ENCODE data around the gene FLNA.

FLNA gene

GRCh38 chrX:154373340-154374306 lies 811 bp downstream of the FLNA start:
- DNase-seq, result peak; percentile 70

DNA sequence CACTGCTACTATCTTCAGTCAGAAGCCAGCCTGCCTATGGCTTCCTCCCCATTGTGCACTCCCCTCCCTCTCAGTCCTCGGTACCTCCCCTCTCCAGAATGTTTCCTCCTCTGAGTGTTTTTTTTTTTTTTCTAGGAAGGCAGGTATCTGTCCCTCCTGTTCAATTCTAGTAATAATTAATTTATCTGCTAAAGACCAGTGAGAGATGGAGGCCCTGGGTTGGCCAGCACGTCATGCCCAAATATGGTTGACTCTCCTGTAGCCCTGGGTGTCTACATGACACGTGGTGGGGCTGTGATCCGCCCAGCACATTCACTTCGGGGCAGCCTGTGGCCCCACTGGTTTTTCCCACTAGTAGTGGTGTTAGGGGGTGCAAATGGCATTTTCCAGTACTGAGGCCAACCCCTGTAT lies 1.8 kb downstream of the FLNA start:
- no peak for DNase-seq

- no peak for DNase-seq
Observed at GRCh38 chrX:154371789-154372300, 2.6 kb downstream of the FLNA start.

- DNase-seq, result peak; percentile 78
Observed at GRCh38 chrX:154371017-154371788, 3.2 kb downstream of the FLNA start.

GRCh38 chrX:154370300-154371016 lies 4.0 kb downstream of the FLNA start:
- DNase-seq, result no peak

GRCh38 chrX:154369449-154370299 lies 4.8 kb downstream of the FLNA start:
- peak; percentile 50 for DNase-seq

DNA sequence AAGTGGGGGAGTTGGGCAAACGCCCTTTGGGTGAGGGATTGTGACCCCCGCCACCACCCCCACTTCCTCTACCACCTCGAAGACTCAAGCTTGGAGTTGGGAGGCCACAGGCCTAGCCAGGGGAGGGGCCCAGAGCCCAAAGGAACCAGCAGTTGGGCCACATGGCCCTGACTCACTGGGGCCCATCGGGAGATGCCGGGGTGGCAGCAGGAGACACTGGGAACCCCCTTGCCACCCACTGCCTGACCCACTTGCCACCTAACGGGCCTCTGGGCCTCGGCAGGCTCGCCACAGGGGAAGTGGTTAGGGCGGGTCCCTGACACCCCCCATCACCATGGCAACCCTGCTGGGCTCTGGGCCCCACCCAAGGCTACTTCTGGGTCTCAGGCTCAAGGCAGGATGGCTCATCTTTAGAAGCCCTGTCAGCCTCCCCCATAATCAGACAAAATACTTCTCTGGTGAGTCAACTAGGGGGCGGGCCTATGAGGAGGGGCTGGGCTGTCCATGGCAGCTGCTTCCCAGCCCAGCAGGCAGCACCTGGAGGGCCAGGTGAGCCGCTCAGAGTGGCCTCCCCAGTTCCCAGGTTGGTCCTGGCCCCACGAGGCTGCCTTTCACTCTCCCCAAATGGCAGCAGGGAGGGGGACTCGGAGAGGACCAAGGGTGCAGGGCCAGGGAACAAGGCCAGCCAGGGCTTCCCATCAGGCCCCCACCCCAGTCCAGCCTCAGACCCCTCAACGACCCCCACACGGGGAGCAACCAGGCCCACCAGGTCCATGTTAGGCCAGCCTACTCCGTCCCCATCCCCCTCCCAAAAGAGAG lies 5.6 kb downstream of the FLNA start:
- peak; percentile 18 for DNase-seq

DNA sequence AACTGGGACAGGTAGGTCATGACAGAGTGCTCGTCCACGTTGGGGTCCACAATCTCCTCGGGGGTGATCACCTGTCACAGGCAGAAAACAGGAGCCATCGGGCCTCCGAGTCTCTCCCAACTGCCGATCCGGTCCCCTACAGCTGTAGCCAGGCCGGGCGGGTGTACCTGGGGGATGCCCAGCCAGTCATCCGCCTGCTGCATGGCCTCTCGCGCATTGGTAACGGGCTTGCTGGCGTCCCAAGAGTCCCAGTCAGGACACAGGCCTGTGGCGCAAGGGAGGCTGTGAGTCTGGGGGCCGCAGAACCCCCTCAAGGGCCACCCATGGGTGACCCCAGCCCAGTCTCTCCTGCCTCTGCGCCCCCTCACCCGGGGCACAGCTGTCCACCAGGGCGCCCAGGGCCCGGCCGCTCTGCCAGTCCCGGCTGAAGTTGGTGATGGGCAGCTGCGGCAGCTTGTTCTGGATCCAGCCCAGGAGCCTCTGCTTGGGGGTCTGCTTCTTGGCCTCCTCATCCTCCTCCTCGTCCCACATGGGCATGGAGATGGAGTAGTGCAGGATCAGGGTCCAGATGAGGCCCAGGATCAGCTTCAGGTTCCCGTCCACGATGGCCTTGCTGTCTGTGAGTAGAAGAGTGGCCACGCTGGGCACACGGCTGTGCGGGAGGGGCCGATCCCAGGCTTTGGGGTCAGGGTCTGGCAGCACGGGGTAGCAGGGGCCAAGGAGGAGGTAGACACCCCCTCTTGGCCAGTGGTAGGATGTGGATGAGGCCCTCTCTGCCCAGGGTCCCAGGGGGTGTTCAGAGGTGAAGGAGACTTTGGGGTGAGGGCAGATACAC lies 6.7 kb downstream of the FLNA start:
- no peak for DNase-seq

DNA sequence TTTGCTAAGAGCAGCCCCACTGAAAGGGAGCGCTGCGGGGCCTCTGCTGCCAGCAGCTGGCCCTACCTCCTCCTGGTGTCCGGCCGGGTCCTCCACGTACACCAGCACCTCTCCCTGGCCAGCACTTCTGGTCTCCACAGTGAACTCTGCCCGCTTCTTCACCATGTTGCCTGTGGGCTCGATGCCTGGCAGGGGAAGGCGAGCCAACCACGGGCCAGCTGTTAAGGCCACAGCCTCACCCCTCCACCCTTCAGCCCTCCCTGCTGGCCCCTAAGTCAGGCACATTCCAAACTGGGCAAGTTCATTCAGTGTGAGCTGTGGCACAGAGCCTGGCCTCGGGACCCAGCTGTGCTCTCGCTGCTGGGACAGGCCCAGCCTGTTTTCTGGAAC lies 7.8 kb downstream of the FLNA start:
- no peak for DNase-seq

DNA sequence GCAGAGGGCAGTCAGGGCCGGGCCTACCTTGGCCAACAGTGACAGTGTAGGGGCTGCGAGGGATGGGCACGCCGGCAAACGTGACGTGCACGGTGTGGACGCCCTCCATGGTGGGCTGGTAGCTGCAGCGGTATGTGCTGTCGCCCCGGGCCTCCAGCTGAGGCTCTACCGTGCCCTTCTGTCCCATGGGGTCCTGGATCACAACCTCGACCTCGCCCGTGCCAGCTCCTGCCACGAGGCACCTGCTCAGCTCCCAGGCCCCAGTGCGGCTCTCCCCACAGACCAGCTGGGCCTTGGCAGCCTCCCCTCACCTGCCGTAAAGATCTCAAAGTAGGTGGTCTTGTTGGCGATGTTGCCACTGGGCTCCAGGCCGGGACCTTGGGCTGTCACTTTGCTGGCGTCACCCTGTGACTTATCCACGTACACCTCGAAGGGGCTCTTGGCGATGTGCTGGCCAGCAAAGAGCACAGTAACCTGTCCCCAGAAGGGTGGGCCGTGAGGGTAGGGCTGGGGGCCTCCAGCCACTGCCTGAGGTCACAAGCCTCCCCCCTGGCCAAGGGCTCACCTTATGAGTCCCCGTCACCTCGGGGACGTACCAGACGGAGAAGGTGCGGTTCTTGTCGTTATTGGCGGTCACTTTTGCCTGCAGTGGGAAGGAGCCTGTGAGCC lies 8.3 kb downstream of the FLNA start:
- DNase-seq, result no peak

DNA sequence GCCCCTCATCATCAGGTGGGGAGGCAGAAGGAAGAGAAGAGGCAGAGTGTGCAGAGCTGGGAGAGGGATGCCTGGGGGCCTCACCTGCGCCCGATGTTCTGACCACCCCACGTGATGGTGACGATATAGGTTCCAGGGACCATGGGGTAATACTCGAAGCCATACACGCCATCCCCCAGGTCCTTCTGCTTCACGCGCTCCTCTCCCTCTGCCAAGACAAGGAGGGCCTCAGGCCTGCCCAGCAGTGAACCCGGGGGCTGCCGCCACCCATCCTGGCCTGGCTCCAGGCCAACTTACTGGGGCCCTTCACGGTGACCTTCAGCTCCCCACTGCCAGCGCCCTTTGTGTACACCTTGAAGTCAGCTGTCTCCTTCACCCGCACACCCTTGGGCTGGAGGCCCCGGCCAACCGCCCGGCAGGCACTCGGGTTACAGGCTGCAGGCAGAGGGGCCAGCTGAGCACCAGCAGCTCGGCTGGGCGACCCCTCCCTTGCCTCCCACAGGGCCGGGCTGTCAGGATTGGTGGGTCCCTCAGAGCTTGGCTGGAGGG lies 9.3 kb downstream of the FLNA start:
- no peak for DNase-seq

DNA sequence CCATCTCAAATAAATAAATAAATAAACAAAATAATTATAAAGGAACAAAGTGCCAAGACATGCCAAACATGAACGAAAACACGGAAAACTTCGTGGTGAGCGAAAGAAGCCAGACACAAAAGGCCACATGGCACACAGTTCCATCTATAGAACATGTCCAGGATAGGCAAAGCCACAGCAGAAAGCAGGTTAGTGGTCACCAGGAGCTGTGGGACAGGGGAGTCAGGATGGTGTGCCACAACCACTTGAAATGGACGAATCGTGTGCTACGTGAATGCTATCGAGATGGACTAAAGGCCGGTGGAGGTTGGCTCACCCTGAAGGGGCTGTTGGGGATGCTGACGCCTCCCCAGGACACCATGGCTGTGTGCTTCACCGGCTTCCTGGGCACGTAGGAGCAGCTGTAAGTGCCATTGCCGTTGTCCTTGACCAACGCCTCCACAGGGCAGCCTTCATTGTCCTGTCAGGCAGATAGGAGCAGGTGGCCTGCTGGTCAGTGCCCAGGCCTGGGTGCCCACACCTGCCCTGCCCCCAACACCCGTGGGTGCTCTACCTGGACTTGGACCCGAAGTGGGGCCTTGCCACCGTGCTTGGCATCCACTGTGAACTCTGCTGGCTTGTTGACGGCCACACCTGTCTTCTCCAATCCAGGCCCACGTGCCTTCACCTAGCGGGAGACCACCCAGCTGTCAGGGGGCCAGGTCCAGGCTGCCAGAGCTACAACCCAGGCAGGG lies 10.6 kb downstream of the FLNA start:
- no peak for DNase-seq

DNA sequence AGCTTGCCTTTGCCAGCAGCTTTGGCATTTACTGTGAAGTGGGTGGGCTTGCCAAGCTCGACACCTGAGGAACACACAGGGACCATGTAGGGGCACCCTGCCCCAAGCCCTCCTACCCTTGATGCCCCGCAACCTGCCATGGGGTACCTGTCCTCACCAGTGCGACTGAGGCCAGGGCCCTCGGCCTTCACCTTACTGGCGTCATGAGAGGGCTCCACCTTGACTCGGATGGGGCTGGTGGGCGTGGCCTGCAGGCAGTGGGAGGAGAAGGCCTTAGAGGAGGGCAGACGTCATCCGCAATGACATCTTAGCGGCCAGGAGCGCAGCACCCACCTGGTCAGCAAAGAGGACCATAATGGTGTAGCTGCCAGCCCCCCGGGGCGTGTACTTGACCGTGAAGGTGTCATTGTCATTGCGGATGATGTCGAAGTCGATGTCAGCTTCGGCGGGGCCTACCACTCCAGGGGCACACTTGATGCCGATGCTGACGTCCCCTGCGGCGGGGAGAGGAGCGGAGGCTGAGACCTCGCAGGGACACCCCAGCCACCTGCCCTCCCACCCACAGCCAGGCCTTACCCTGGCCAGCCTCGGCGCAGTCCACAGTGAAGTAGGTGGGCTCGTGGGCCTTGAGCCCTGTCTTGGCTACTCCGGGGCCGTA lies 12.2 kb downstream of the FLNA start:
- DNase-seq, result no peak

DNA sequence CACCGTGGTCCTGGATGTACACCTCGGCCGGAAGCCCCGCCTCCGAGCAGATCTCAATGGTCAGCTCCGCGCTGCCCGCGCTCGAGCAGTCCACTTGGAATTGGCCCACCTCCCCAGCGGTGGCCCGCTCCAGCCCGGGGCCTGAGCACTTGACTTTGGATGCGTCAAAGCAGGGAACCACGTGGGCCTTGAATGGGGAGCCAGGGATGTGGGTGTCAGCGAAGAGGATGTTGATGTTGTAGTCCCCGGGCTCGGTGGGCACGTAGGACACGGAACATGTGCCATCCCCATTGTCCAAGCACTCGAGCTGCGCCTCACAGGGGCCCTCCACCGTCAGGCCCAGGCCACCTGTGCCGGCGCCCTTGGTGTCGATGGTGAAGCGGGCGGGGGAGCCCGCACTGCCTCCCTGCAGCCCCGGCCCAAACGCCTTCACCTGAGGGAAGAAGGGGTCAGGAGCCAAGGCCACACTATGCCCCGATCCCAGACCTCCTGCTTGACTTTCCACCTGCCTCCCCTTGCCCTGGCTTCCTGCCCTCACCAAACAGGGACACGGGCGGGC lies 14.2 kb downstream of the FLNA start:
- DNase-seq, result no peak

- no peak for DNase-seq
Observed at GRCh38 chrX:154359362-154360154, 14.9 kb downstream of the FLNA start.

DNA sequence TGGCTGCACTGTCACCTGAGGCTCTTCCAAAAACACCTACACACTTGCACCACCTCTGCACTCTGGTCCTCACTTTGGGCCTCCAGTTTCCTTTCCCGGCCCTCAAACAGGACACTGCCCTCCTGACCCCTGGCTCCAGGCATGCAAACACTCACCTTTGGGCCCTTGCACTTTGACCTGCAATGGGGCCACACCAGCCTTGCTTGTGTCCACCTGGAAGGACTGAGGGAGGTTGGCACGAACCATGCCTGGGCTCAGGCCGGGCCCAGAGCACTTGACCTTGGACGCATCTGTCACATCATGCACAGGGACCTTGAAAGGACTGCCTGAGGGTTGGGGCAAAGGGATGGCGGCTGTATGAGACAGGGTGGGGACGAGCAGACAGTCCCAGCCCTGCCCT lies 15.6 kb downstream of the FLNA start:
- no peak for DNase-seq

GRCh38 chrX:154358011-154358410 lies 16.4 kb downstream of the FLNA start:
- DNase-seq, result no peak

Data from NCI-H748 treated with DMSO at 0.1 percent for 48 hours (cell line).